ENCODE data around the gene PEX3. TPM values are rescaled to one million over a fixed set of nuclear protein-coding genes. Genes with fewer than 3 reads are reported as not detected.

Gene PEX3
- total and polyA plus RNA-seq, 2 donors (not counting 1 experiment from before 2014, with no cell fraction given) = 25.6 to 31.2 TPM

DNA sequence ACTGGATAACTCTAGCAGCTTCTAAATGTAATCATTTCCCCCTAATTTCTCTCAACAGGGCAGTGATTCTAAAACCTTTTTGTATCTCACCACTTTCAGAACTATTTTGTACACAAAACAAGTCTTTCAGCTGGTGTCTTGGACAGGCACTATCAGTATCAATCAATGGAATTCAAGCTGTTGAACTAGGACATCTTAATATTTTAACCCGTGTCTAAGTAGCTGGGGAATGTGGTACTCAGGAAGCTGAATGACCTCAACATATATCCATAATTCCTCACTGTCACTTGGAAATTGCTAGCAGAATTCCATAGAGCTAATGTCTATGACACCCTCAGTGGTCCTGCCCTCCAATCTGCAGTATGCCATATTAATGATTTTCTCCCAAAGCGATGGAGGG is 24.6 kb upstream of the PEX3 start:
- TF ChIP-seq CTCF (conservative IDR thresholded peaks at IDR 0.05 in 1 of 2, IDR thresholded peaks at IDR 0.05 in 1 of 2; ENCODE audit: low read depth in 1 of 2, low read length in 2 of 2) (no peak), EZH2 (IDR thresholded peaks at IDR 0.05; ENCODE audit: low read length, missing control alignments) (no peak)
- H3K27ac ChIP-seq (ENCODE audit: insufficient read depth, low read length) = no peak overlapping the region

DNA sequence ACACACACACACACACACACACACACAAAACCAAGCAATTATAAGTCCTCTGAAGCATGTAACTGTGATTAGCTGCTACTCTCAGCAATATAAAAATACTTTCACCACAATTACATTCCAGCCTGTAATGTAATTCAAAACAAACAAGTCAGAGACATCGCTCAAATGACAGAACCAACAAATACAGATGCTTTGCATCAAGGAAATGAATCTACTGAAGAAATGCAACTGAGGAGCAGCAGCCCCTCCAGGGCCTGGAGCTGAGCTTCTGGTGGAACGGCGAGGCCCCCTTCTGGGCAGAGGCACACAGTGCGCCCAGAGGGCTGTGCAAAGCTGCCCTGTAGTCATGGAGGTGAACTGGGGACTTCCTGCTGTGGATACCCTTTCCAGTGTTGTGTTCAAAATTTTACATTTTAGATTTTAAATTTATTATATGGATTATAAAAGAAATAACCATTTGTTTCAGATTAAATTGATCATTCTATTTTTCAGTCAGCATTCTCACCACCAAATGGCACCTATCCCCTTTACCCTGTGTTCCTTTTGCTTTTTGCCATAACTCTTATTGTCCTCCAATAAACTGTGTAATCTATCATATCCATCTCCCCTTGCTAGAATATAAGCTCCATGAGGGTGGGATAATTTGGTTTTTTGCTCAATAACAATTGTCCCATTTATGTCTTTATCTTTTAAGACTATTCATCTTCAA is 23.3 kb upstream of the PEX3 start:
- Histone ChIP-seq H3K4me2 (ENCODE audit: extremely low read depth, insufficient read depth, low read length) (no peak overlapping the region), H3K27ac (ENCODE audit: insufficient read depth, low read length) (no peak overlapping the region)
- TF ChIP-seq CTCF (conservative IDR thresholded peaks at IDR 0.05 in 1 of 2, IDR thresholded peaks at IDR 0.05 in 1 of 2; ENCODE audit: low read depth in 1 of 2, low read length in 2 of 2) = peak; percentile 98 to 100
- no peak for TF ChIP-seq EZH2 (IDR thresholded peaks at IDR 0.05; ENCODE audit: low read length, missing control alignments)

More for the DNA sequence above, 24.6 kb upstream of the PEX3 start:
- no peak overlapping the region for H2AFZ ChIP-seq (ENCODE audit: low read length)
- no peaks in the 10 kb centered on the region for H3K9me3 ChIP-seq (ENCODE audit: control insufficient read depth, insufficient read depth, low read depth, low read length)
- H3K36me3 ChIP-seq (ENCODE audit: control insufficient read depth, insufficient read depth, low read length) = no peaks in the 10 kb centered on the region
- no peak overlapping the region for H3K4me2 ChIP-seq (ENCODE audit: extremely low read depth, insufficient read depth, low read length)
- H3K9ac ChIP-seq (ENCODE audit: insufficient read depth, low read length) = no peak overlapping the region
- no peaks in the 10 kb centered on the region for H3K79me2 ChIP-seq (ENCODE audit: control insufficient read depth, insufficient read depth, low read length)
- no peak overlapping the region for H3K4me3 ChIP-seq (replicated peaks in 1 of 4; ENCODE audit: control extremely low read depth in 1 of 4, insufficient read depth in 1 of 4, low read depth in 3 of 4, low read length in 4 of 4)
- H3K4me1 ChIP-seq (ENCODE audit: control insufficient read depth, extremely low read depth, insufficient read depth, low read length) = peaks cover 3% of the 10 kb centered on the region
- H3K27me3 ChIP-seq (ENCODE audit: control insufficient read depth, insufficient read depth, low read length) = no peaks in the 10 kb centered on the region
- no peaks in the 10 kb centered on the region for H4K20me1 ChIP-seq (ENCODE audit: control insufficient read depth, extremely low read depth, insufficient read depth, low read length)
- DNase-seq (ENCODE audit: low read depth in 2 of 2) = peak in 1 of 2 donors; percentile 71

DNA sequence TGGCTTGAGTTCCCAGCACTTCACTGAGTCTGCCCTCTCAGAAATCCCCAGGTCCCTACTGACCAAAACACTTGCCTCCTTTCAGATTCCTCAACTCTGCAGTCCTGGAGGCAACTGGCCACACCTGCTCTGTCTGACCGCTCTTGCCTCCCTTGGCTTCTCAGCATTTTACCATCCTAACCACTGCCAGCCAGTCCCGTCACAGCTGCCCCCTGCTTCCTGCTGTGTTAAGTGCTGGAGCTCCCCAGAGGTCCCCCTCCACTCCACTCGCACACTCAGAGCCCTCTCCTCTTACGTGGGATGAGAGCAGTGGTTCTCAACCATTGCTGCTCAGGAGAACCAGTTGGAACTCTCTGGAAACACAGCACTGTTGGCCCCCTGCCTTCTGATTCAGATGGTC is 20.6 kb upstream of the PEX3 start:
- peaks cover 3% of the 10 kb centered on the region for H3K4me1 ChIP-seq (ENCODE audit: control insufficient read depth, extremely low read depth, insufficient read depth, low read length)
- no peak for DNase-seq (ENCODE audit: low read depth in 2 of 2)

More for the DNA sequence above, 23.3 kb upstream of the PEX3 start:
- H3K9ac ChIP-seq (ENCODE audit: insufficient read depth, low read length) = no peak overlapping the region
- no peak overlapping the region for H2AFZ ChIP-seq (ENCODE audit: low read length)
- no peaks in the 10 kb centered on the region for H4K20me1 ChIP-seq (ENCODE audit: control insufficient read depth, extremely low read depth, insufficient read depth, low read length)
- no peaks in the 10 kb centered on the region for H3K36me3 ChIP-seq (ENCODE audit: control insufficient read depth, insufficient read depth, low read length)
- no peaks in the 10 kb centered on the region for H3K27me3 ChIP-seq (ENCODE audit: control insufficient read depth, insufficient read depth, low read length)
- H3K4me3 ChIP-seq (replicated peaks in 1 of 4; ENCODE audit: control extremely low read depth in 1 of 4, insufficient read depth in 1 of 4, low read depth in 3 of 4, low read length in 4 of 4) = no peak overlapping the region
- no peaks in the 10 kb centered on the region for H3K79me2 ChIP-seq (ENCODE audit: control insufficient read depth, insufficient read depth, low read length)
- DNase-seq (ENCODE audit: low read depth in 2 of 2) = peak; percentile 84 to 92
- peaks cover 3% of the 10 kb centered on the region for H3K4me1 ChIP-seq (ENCODE audit: control insufficient read depth, extremely low read depth, insufficient read depth, low read length)
- no peaks in the 10 kb centered on the region for H3K9me3 ChIP-seq (ENCODE audit: control insufficient read depth, insufficient read depth, low read depth, low read length)

More for the DNA sequence above, 20.6 kb upstream of the PEX3 start:
- H3K4me3 ChIP-seq (replicated peaks in 1 of 4; ENCODE audit: control extremely low read depth in 1 of 4, insufficient read depth in 1 of 4, low read depth in 3 of 4, low read length in 4 of 4) = no peak overlapping the region
- H4K20me1 ChIP-seq (ENCODE audit: control insufficient read depth, extremely low read depth, insufficient read depth, low read length) = no peaks in the 10 kb centered on the region
- no peaks in the 10 kb centered on the region for H3K36me3 ChIP-seq (ENCODE audit: control insufficient read depth, insufficient read depth, low read length)
- no peak overlapping the region for H3K4me2 ChIP-seq (ENCODE audit: extremely low read depth, insufficient read depth, low read length)
- H3K79me2 ChIP-seq (ENCODE audit: control insufficient read depth, insufficient read depth, low read length) = no peaks in the 10 kb centered on the region
- no peak overlapping the region for H3K9ac ChIP-seq (ENCODE audit: insufficient read depth, low read length)
- TF ChIP-seq CTCF (conservative IDR thresholded peaks at IDR 0.05 in 1 of 2, IDR thresholded peaks at IDR 0.05 in 1 of 2; ENCODE audit: low read depth in 1 of 2, low read length in 2 of 2) (no peak), EZH2 (IDR thresholded peaks at IDR 0.05; ENCODE audit: low read length, missing control alignments) (no peak)
- no peak overlapping the region for H2AFZ ChIP-seq (ENCODE audit: low read length)
- H3K27ac ChIP-seq (ENCODE audit: insufficient read depth, low read length) = no peak overlapping the region
- no peaks in the 10 kb centered on the region for H3K9me3 ChIP-seq (ENCODE audit: control insufficient read depth, insufficient read depth, low read depth, low read length)
- no peaks in the 10 kb centered on the region for H3K27me3 ChIP-seq (ENCODE audit: control insufficient read depth, insufficient read depth, low read length)

Data from fibroblast of lung (primary cell).